Stimulated activated CD8-positive, alpha-beta memory T cell treated with anti-CD3 and anti-CD28 coated beads, Interleukin-15, amount 100 ng/mL, for 24 hours (primary cell): ENCODE data around the gene RIMS3.
"Not testable (repeated sequence)": the region's sequence is repeated elsewhere in the genome, so short reads cannot be mapped to it uniquely, and the experiment has no call there.

Source experiments
- DNase-seq: peaks from one replicate; pipeline ENCODE4 v3.0.0-alpha.2; 2020; ENCODE audit warnings: low read depth

The RIMS3 gene

GRCh38 chr1:40630488-40631223 lies 34.8 kb downstream of the RIMS3 start:
- DNase-seq, result no peak

DNA sequence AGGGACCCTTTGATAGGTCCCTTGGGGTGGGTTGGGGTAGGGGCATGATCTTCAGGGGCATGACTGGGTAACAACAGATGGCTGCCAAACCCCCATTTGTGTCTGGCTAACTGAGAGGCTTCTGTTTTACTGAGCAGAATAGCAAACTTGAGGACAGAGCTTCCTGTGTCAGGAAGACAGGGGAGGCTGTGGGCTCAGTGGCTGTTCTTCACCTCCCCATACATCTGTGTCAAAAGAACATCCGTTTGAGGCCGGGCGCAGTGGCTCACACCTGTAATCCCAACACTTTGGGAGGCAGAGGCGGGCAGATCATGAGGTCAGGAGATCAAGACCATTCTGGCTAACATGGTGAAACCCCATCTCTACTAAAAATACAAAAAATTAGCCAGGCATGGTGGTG lies 35.9 kb downstream of the RIMS3 start:
- DNase-seq, result not testable (repeated sequence)

- DNase-seq, result no peak
Observed at GRCh38 chr1:40628903-40629292, 36.6 kb downstream of the RIMS3 start.

- DNase-seq, result no peak
Observed at GRCh38 chr1:40627987-40628902, 37.2 kb downstream of the RIMS3 start.

- DNase-seq, result no peak
Observed at GRCh38 chr1:40626383-40626770, 39.1 kb downstream of the RIMS3 start.

GRCh38 chr1:40625476-40626382 lies 39.8 kb downstream of the RIMS3 start:
- DNase-seq, result no peak

GRCh38 chr1:40625076-40625475 lies 40.4 kb downstream of the RIMS3 start:
- no peak for DNase-seq

DNA sequence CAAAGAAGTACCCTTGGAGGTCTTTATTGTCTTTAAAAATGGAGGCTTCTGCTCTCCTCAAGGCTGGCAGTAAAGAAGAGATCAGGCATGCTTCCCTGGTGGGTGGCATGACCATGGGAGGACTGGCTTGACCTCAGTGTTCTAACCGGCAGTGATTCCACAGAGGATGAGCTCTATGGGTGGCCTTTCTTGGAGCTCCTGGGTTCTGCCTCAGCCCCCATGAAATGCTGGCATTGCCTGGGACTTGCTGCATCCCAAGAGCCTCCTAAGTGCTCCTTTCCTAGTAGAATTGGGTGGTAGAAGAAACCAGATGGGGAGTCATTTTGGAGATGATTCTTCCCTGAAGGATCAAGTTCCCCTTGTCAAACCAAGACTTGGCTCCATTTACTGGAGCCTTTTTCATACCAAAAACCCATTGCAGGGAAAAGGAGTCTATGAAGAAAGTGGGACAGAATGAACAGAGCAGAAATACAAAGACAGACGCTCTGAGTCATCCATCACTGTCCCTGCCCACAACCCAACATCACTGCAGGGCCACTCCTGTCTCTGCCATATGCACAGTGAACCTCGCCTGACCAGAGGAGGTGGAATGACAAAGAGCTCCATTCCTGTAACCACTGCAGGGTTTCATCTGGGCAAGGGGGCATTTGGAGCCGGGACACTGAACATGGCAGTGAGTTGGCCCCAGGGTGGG lies 42.4 kb downstream of the RIMS3 start:
- no peak for DNase-seq

GRCh38 chr1:40621821-40622450 lies 43.5 kb downstream of the RIMS3 start:
- no peak for DNase-seq

GRCh38 chr1:40620586-40621210 lies 44.8 kb downstream of the RIMS3 start:
- DNase-seq, result no peak

GRCh38 chr1:40620150-40620549 lies 45.3 kb downstream of the RIMS3 start:
- no peak for DNase-seq

DNA sequence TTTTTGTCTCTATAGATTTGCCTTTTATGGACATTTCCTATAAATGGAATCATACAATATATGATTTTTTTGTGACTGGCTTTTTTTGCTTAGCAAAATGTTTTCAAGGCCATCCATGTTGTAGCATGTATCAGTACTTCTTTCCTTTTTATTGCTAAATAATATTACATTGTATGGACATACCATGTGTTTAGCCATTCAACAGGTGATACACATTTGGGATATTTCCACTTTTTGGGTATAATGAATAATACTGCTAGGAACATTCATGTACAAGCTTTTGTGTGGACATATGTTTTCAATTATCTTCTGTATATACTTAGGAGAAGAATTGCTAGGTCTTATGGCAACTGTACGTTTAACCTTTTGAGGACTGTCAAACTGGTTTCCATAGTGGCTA lies 47.4 kb downstream of the RIMS3 start:
- DNase-seq, result no peak

DNA sequence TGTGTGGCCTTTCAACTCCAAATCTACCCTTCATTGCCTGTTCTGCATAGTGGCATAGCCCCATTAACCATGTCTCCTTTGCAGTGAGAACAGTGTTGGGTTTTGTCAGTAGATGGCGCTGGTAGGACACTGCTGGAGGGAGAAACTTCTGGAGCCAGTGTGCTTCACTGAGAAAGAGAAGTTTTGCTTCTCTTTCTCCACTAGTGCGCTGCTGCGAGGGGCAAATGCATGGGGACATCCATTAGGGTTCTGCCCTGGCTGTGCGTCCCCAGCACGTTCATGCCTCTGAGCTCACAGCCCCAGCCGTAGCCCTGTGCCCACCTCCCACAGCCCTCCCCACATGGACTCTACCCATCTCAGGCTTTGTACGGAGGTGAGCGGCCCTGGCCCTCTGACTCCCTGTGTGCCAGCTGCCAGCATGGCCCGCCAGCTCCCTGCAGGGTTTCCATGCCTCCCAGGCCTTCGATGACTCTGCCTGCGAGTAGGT lies 53.1 kb downstream of the RIMS3 start:
- peak; percentile 27 for DNase-seq

- DNase-seq, result no peak
Observed at GRCh38 chr1:40610156-40610555, 55.3 kb downstream of the RIMS3 start.

- no peak for DNase-seq
Observed at GRCh38 chr1:40607921-40608320, 57.6 kb downstream of the RIMS3 start.

- DNase-seq, result no peak
Observed at GRCh38 chr1:40606978-40607377, 58.5 kb downstream of the RIMS3 start.

GRCh38 chr1:40606194-40606593 lies 59.3 kb downstream of the RIMS3 start:
- DNase-seq, result no peak

- DNase-seq, result no peak
Observed at GRCh38 chr1:40599926-40600325, 65.6 kb downstream of the RIMS3 start.

GRCh38 chr1:40595623-40596022 lies 69.9 kb downstream of the RIMS3 start:
- no peak for DNase-seq

GRCh38 chr1:40594187-40594531 lies 71.3 kb downstream of the RIMS3 start:
- DNase-seq, result no peak
